Glutamatergic neuron (in vitro differentiated cells): ENCODE measurements around the gene THAP3. TPM values are rescaled to one million over a fixed set of nuclear protein-coding genes. Genes with fewer than 3 reads are reported as not detected.
"Not testable (repeated sequence)": the region's sequence is repeated elsewhere in the genome, so short reads cannot be mapped to it uniquely, and the experiment has no call there.

Source experiments
- DNase-seq: peaks from one replicate; pipeline ENCODE4 v3.0.0; 2022
- H3K27ac Mint-ChIP-seq: one replicate; pipeline ENCODE4 v1.8.0; 2020; ENCODE audit warnings: mild to moderate bottlenecking, mixed read lengths, inconsistent platforms; ENCODE audit not compliant: unreplicated experiment
- H3K27me3 Mint-ChIP-seq: one replicate; pipeline ENCODE4 v1.8.0; 2020; ENCODE audit warnings: mild to moderate bottlenecking, moderate library complexity, mixed read lengths, inconsistent platforms; ENCODE audit not compliant: unreplicated experiment
- H3K36me3 Mint-ChIP-seq: one replicate; pipeline ENCODE4 v1.8.0; 2020; ENCODE audit warnings: mild to moderate bottlenecking, mixed read lengths, inconsistent platforms; ENCODE audit not compliant: unreplicated experiment
- H3K4me1 Mint-ChIP-seq: one replicate; pipeline ENCODE4 v1.8.0; 2020; ENCODE audit warnings: mild to moderate bottlenecking, low read depth, mixed read lengths, inconsistent platforms; ENCODE audit not compliant: unreplicated experiment
- H3K4me3 Mint-ChIP-seq: one replicate; pipeline ENCODE4 v1.8.0; 2020; ENCODE audit warnings: mild to moderate bottlenecking, mixed read lengths, inconsistent platforms; ENCODE audit not compliant: unreplicated experiment
- H3K9me3 Mint-ChIP-seq: one replicate; pipeline ENCODE4 v1.8.0; 2020; ENCODE audit warnings: mild to moderate bottlenecking, moderate library complexity, mixed read lengths, inconsistent platforms; ENCODE audit not compliant: unreplicated experiment
- CTCF ChIP-seq: fragments of 200-600 bp; sonication (generic); IDR thresholded peaks from one replicate; pipeline ENCODE4 v1.5.0; 2021; ENCODE audit not compliant: partially characterized antibody, unreplicated experiment
- total RNA-seq: library from RNA; stranded (reverse); fragmentation: NEBNext Ultra II Directional; extraction: Animal tissue kit (Norgen Biotek cat#: 25700); gene quantifications from one replicate; pipeline ENCODE4 v1.2.1, GENCODE V29; 2021; ENCODE audit not compliant: unreplicated experiment

The THAP3 gene
- total RNA-seq, 1 donor from 2014 or later: 30.2 TPM

GRCh38 chr1:6637770-6638169, 13.1 kb downstream of the THAP3 start:
- Mint-ChIP-seq H3K27me3 (peaks cover 5% of the 10 kb centered on the region), H3K9me3 (peaks cover 11% of the 10 kb centered on the region), H3K27ac (no peak overlapping the region), H3K4me3 (no peak overlapping the region), H3K4me1 (peaks cover 9% of the 10 kb centered on the region), H3K36me3 (peaks cover 6% of the 10 kb centered on the region)
- peak; percentile 33 for TF ChIP-seq CTCF
- DNase-seq: no peak

GRCh38 chr1:6638226-6638625, 13.6 kb downstream of the THAP3 start:
- peaks cover 2% of the 10 kb centered on the region for H3K27me3 Mint-ChIP-seq
- peaks cover 13% of the 10 kb centered on the region for H3K9me3 Mint-ChIP-seq
- H3K4me3 Mint-ChIP-seq: no peak overlapping the region
- H3K4me1 Mint-ChIP-seq: peaks cover 11% of the 10 kb centered on the region
- no peak for TF ChIP-seq CTCF
- H3K36me3 Mint-ChIP-seq: peaks cover 9% of the 10 kb centered on the region
- DNase-seq: no peak
- no peak overlapping the region for H3K27ac Mint-ChIP-seq

GRCh38 chr1:6640867-6641266, 16.2 kb downstream of the THAP3 start:
- not testable (repeated sequence) for H3K4me3 Mint-ChIP-seq, H3K27ac Mint-ChIP-seq, H3K36me3 Mint-ChIP-seq, H3K27me3 Mint-ChIP-seq, H3K9me3 Mint-ChIP-seq, H3K4me1 Mint-ChIP-seq, DNase-seq

GRCh38 chr1:6645018-6645417, 20.4 kb downstream of the THAP3 start:
- no peak overlapping the region for H3K4me3 Mint-ChIP-seq
- TF ChIP-seq CTCF: no peak
- no peak overlapping the region for H3K27ac Mint-ChIP-seq
- DNase-seq: no peak
- peaks cover 9% of the 10 kb centered on the region for H3K36me3 Mint-ChIP-seq
- peaks cover 7% of the 10 kb centered on the region for H3K27me3 Mint-ChIP-seq
- H3K9me3 Mint-ChIP-seq: peaks cover 4% of the 10 kb centered on the region
- peaks cover 4% of the 10 kb centered on the region for H3K4me1 Mint-ChIP-seq

GRCh38 chr1:6646499-6647148, 22.0 kb downstream of the THAP3 start:
- peaks cover 9% of the 10 kb centered on the region for H3K4me1 Mint-ChIP-seq
- no peak overlapping the region for H3K4me3 Mint-ChIP-seq
- H3K36me3 Mint-ChIP-seq: peaks cover 9% of the 10 kb centered on the region
- peak; percentile 76 for TF ChIP-seq CTCF
- H3K27ac Mint-ChIP-seq: no peak overlapping the region
- DNase-seq: no peak
- peaks cover 4% of the 10 kb centered on the region for H3K9me3 Mint-ChIP-seq
- peaks cover 7% of the 10 kb centered on the region for H3K27me3 Mint-ChIP-seq
